Keratinocyte (primary cell): ENCODE measurements around the gene PRR22. TPM values are rescaled to one million over a fixed set of nuclear protein-coding genes. Genes with fewer than 3 reads are reported as not detected.

Experiments used
- DNase-seq: peaks from one replicate; pipeline ENCODE4 v3.0.0-alpha.2; 2011; ENCODE audit warnings: low read depth, missing footprints, low spot score
- FAIRE-seq: peaks from 2 replicates; lab custom pipeline; 2011; peaks lifted over from hg19 to GRCh38; lab: Jason Lieb, UNC
- H2AFZ ChIP-seq: 2 replicates; pipeline ENCODE4 v1.6.0; 2012; ENCODE audit warnings: low read length, control low read depth, inconsistent platforms; ENCODE audit not compliant: control insufficient read depth
- H3K27ac ChIP-seq: 2 replicates; pipeline ENCODE4 v1.5.1; 2011; ENCODE audit warnings: low read length; ENCODE audit not compliant: control insufficient read depth, insufficient read depth
- H3K27me3 ChIP-seq: 3 replicates; pipeline ENCODE4 v1.6.0; 2011; ENCODE audit warnings: low read length; ENCODE audit not compliant: control insufficient read depth, insufficient read depth; ENCODE audit errors: extremely low read depth
- H3K36me3 ChIP-seq, 2 experiments: 2 replicates in 1 of 2; 3 replicates in 1 of 2; pipeline ENCODE4 v1.5.1; 2011; ENCODE audit warnings: low read length in 2 of 2, mild to moderate bottlenecking in 1 of 2; ENCODE audit not compliant: control insufficient read depth in 2 of 2, insufficient read depth in 2 of 2; ENCODE audit errors: extremely low read depth in 1 of 2
- H3K4me1 ChIP-seq: 3 replicates; pipeline ENCODE4 v1.5.1; 2011; ENCODE audit warnings: low read length; ENCODE audit not compliant: control insufficient read depth, insufficient read depth; ENCODE audit errors: extremely low read depth
- H3K4me2 ChIP-seq: 3 replicates; pipeline ENCODE4 v1.6.0; 2011; ENCODE audit warnings: low read depth, low read length; ENCODE audit not compliant: control insufficient read depth, insufficient read depth; ENCODE audit errors: extremely low read depth
- H3K4me3 ChIP-seq, 3 experiments: fragments of 200-600 bp in 1 of 3; sonication (generic) in 1 of 3; 2 replicates in 2 of 3; 3 replicates in 1 of 3; pipeline ENCODE4 v1.5.1; 2011 to 2016; ENCODE audit warnings: low read length in 3 of 3, mild to moderate bottlenecking in 3 of 3, control low read depth in 2 of 3, inconsistent platforms in 1 of 3, low read depth in 1 of 3, mixed read lengths in 1 of 3, mixed run types in 1 of 3, moderate library complexity in 1 of 3; ENCODE audit not compliant: control insufficient read depth in 2 of 3, insufficient read depth in 2 of 3; ENCODE audit errors: extremely low read depth in 1 of 3
- H3K79me2 ChIP-seq: 2 replicates; pipeline ENCODE4 v1.6.0; 2012; ENCODE audit warnings: low read length; ENCODE audit not compliant: control insufficient read depth, insufficient read depth
- H3K9ac ChIP-seq: 3 replicates; pipeline ENCODE4 v1.6.0; 2011; ENCODE audit warnings: low read length; ENCODE audit not compliant: control insufficient read depth, insufficient read depth; ENCODE audit errors: extremely low read depth
- H3K9me1 ChIP-seq: 3 replicates; pipeline ENCODE4 v1.6.0; 2011; ENCODE audit warnings: low read length; ENCODE audit not compliant: control insufficient read depth, insufficient read depth; ENCODE audit errors: extremely low read depth
- H3K9me3 ChIP-seq: 2 replicates; pipeline ENCODE4 v1.5.1; 2012; ENCODE audit warnings: low read depth, low read length; ENCODE audit not compliant: control insufficient read depth
- H4K20me1 ChIP-seq: 3 replicates; pipeline ENCODE4 v1.6.0; 2011; ENCODE audit warnings: low read length; ENCODE audit not compliant: control insufficient read depth, insufficient read depth; ENCODE audit errors: extremely low read depth
- CTCF ChIP-seq, 3 experiments: IDR thresholded peaks in 1 of 3; conservative IDR thresholded peaks in 1 of 3; optimal IDR thresholded peaks in 1 of 3; 2 replicates in 2 of 3; 3 replicates in 1 of 3; pipeline versions ENCODE3 to v1.5.1; 2011; ENCODE audit warnings: low read length in 3 of 3, mild to moderate bottlenecking in 3 of 3, moderate library complexity in 2 of 3, control low read depth in 1 of 3, inconsistent platforms in 1 of 3; ENCODE audit not compliant: insufficient read depth in 2 of 3; ENCODE audit errors: extremely low read depth in 1 of 3
- EZH2 ChIP-seq: IDR thresholded peaks from one replicate; pipeline ENCODE4 v1.6.1; 2012; ENCODE audit warnings: inconsistent platforms, mild to moderate bottlenecking, low read length, moderate library complexity
- dilution Hi-C: fragments of 300-500 bp; cut with MboI; formaldehyde crosslinking; loops from one replicate; pipeline ENCODE4 v1.7.0; 2020; ENCODE audit warnings: low sequenced_read_pairs; ENCODE audit not compliant: extremely low pct_ligation_motif_present
- polyA plus RNA-seq, 5 experiments: library from polyadenylated mRNA; depleted of rRNA in 3 of 5; stranded (reverse) in 3 of 5; stranded (forward) in 1 of 5; unstranded in 1 of 5; fragments of >200 nt; gene quantifications; 1 replicate in 1 of 5; 2 replicates in 3 of 5; 3 replicates in 1 of 5; pipeline versions ENCODE4 v1.2.1 to v1.2.3, GENCODE V29; 2011 to 2012; ENCODE audit warnings: missing spikeins in 2 of 5, low read depth in 1 of 5, low replicate concordance in 1 of 5

PRR22 gene
- polyA plus RNA-seq, 1 donor (not counting 4 experiments of a cell fraction or from before 2014, with no cell fraction given), result 0.55 TPM

GRCh38 chr19:5801796-5802619, 17.5 kb upstream of the PRR22 start:
- H3K9ac ChIP-seq, result no peak overlapping the region
- TF ChIP-seq EZH2 (no peak), CTCF (optimal IDR thresholded peaks at IDR 0.05 in 1 of 3, IDR thresholded peaks at IDR 0.05 in 1 of 3, conservative IDR thresholded peaks at IDR 0.05 in 1 of 3; ENCODE audit: extremely low read depth in 1 of 3, insufficient read depth in 2 of 3, low read length in 3 of 3) (no peak)
- H3K36me3 ChIP-seq, result no peaks in the 10 kb centered on the region
- no peaks in the 10 kb centered on the region for H3K9me1 ChIP-seq
- dilution Hi-C loops, result no loop called here
- no peak for FAIRE-seq
- H3K4me3 ChIP-seq, result no peak overlapping the region
- H4K20me1 ChIP-seq, result no peaks in the 10 kb centered on the region
- H3K9me3 ChIP-seq, result no peaks in the 10 kb centered on the region
- no peak for DNase-seq
- peaks cover 58% of the 10 kb centered on the region for H3K27me3 ChIP-seq
- peaks cover 7% of the 10 kb centered on the region for H3K4me1 ChIP-seq
- no peaks in the 10 kb centered on the region for H3K79me2 ChIP-seq
- H2AFZ ChIP-seq, result no peak overlapping the region
- no peak overlapping the region for H3K4me2 ChIP-seq
- H3K27ac ChIP-seq, result no peak overlapping the region

- Histone ChIP-seq H3K4me3 (no peak overlapping the region), H4K20me1 (no peaks in the 10 kb centered on the region), H3K9ac (no peak overlapping the region), H3K27ac (no peak overlapping the region), H3K9me1 (no peaks in the 10 kb centered on the region), H2AFZ (no peak overlapping the region), H3K9me3 (no peaks in the 10 kb centered on the region), H3K4me1 (peaks cover 7% of the 10 kb centered on the region), H3K4me2 (no peak overlapping the region), H3K27me3 (peaks cover 44% of the 10 kb centered on the region), H3K36me3 (no peaks in the 10 kb centered on the region), H3K79me2 (no peaks in the 10 kb centered on the region)
- FAIRE-seq (no peak), DNase-seq (no peak)
- no peak for TF ChIP-seq EZH2
- no peak for TF ChIP-seq CTCF (optimal IDR thresholded peaks at IDR 0.05 in 1 of 3, IDR thresholded peaks at IDR 0.05 in 1 of 3, conservative IDR thresholded peaks at IDR 0.05 in 1 of 3; ENCODE audit: extremely low read depth in 1 of 3, insufficient read depth in 2 of 3, low read length in 3 of 3)
- dilution Hi-C loops, result no loop called here
Measured at GRCh38 chr19:5800361-5801270, 16.1 kb upstream of the PRR22 start.
